K562 (cell line): ENCODE results near the gene GNG7. TPM values are rescaled to one million over a fixed set of nuclear protein-coding genes. Genes with fewer than 3 reads are reported as not detected.

Experiments used
- ATAC-seq: fragments of 200-7000 bp; cut with Tn5 transposase; 3 replicates; pipeline ENCODE4 v1.9.1; 2020; ENCODE audit warnings: moderate library complexity
- BruUV-seq: library from RNA; stranded (reverse); fragments of 400-500 nt; replicated peaks from 2 replicates; lab custom pipeline; 2021; lab: Mats Ljungman, UMichigan
- CTCF ChIA-PET: fragments of 300-600 bp; formaldehyde crosslinking; extraction: SDS; loops from one replicate; lab custom pipeline; 2021; ENCODE audit warnings: low intra/inter-chr PET ratio; lab: Yijun Ruan, JAX
- POLR2A ChIA-PET: fragments of 300-600, 350-650 bp; sonication (Branson Sonifier 250); formaldehyde crosslinking; extraction: SDS; loops from one replicate; lab custom pipeline; 2021; ENCODE audit warnings: antibody characterized with exemption, inconsistent platforms; lab: Yijun Ruan, JAX
- DNase-seq, 4 experiments: peaks; one replicate each; pipeline versions ENCODE4 v3.0.0 to v3.0.0-alpha.2; 2011 to 2018; ENCODE audit warnings: low spot score in 3 of 4, mixed read lengths in 3 of 4; ENCODE audit errors: extremely low read depth in 1 of 4
- FAIRE-seq: peaks from 2 replicates; lab custom pipeline; 2011; peaks lifted over from hg19 to GRCh38; lab: Jason Lieb, UNC
- H2AFZ ChIP-seq: 2 replicates; pipeline ENCODE4 v1.6.0; 2011; ENCODE audit warnings: low read depth, low read length, control low read depth, inconsistent platforms
- H3K27ac ChIP-seq: fragments of 200-600 bp; 3 replicates; pipeline ENCODE4 v1.8.0; 2011; ENCODE audit warnings: low read depth, mild to moderate bottlenecking, control low read depth, inconsistent platforms, low read length, moderate library complexity, mixed read lengths; ENCODE audit errors: extremely low read depth
- H3K27me3 ChIP-seq, 2 experiments: fragments of 300-600 bp in 1 of 2; 2 replicates in 1 of 2; 3 replicates in 1 of 2; pipeline versions ENCODE4 v1.6.0 to v1.8.0; 2011; ENCODE audit warnings: inconsistent platforms in 2 of 2, low read length in 2 of 2, mild to moderate bottlenecking in 1 of 2, mixed read lengths in 1 of 2, moderate library complexity in 1 of 2; ENCODE audit not compliant: control insufficient read depth in 2 of 2, insufficient read depth in 2 of 2
- H3K36me3 ChIP-seq: fragments of 300-600 bp; 3 replicates; pipeline ENCODE4 v1.8.0; 2011; ENCODE audit warnings: mild to moderate bottlenecking, low read length, inconsistent platforms; ENCODE audit not compliant: control insufficient read depth, insufficient read depth
- H3K4me1 ChIP-seq, 2 experiments: fragments of 200-600 bp in 1 of 2; replicated peaks in 1 of 2; 2 replicates in 1 of 2; 3 replicates in 1 of 2; pipeline versions ENCODE4 v1.5.1 to v1.8.0; 2011; ENCODE audit warnings: inconsistent platforms in 2 of 2, low read length in 2 of 2, mild to moderate bottlenecking in 1 of 2, mixed read lengths in 1 of 2, moderate library complexity in 1 of 2; ENCODE audit not compliant: control insufficient read depth in 2 of 2, insufficient read depth in 2 of 2
- H3K4me2 ChIP-seq: 2 replicates; pipeline ENCODE4 v1.6.1; 2011; ENCODE audit warnings: low read length, control low read depth, inconsistent platforms, mixed read lengths; ENCODE audit not compliant: insufficient read depth
- H3K4me3 ChIP-seq: fragments of 200-600 bp; sonication (generic), shearing (Covaris generic); 2 replicates; pipeline ENCODE4 v1.5.1; 2016; ENCODE audit warnings: control low read depth, inconsistent platforms
- H3K79me2 ChIP-seq: fragments of 200-600 bp; 3 replicates; pipeline ENCODE4 v1.8.0; 2011; ENCODE audit warnings: low read length, inconsistent platforms; ENCODE audit not compliant: control insufficient read depth, insufficient read depth
- H3K9ac ChIP-seq, 2 experiments: 2 replicates each; pipeline versions ENCODE4 v1.6.0 to v1.6.1; 2011; ENCODE audit warnings: low read depth in 2 of 2, low read length in 2 of 2, control low read depth in 1 of 2, inconsistent platforms in 1 of 2, mild to moderate bottlenecking in 1 of 2, mixed read lengths in 1 of 2; ENCODE audit not compliant: insufficient read depth in 1 of 2
- H3K9me1 ChIP-seq: one replicate; pipeline ENCODE4 v1.6.0; 2011; ENCODE audit warnings: inconsistent platforms, mild to moderate bottlenecking, low read length, moderate library complexity; ENCODE audit not compliant: control insufficient read depth, insufficient read depth
- H3K9me3 ChIP-seq: replicated peaks from 2 replicates; pipeline ENCODE4 v1.5.1; 2011; ENCODE audit warnings: low read depth, low read length, inconsistent platforms; ENCODE audit not compliant: control insufficient read depth, insufficient read depth
- H4K20me1 ChIP-seq: replicated peaks from 2 replicates; pipeline ENCODE4 v1.6.1; 2011; ENCODE audit warnings: low read length, inconsistent platforms, mixed read lengths; ENCODE audit not compliant: control insufficient read depth, insufficient read depth
- CTCFL ChIP-seq: IDR thresholded peaks from 2 replicates; pipeline ENCODE4 v1.6.1; 2011; ENCODE audit warnings: borderline replicate concordance, low read depth, mild to moderate bottlenecking, moderate library complexity, low read length; ENCODE audit not compliant: insufficient read depth, poor library complexity, severe bottlenecking
- FOXK2 ChIP-seq, 2 experiments: fragments of 450-650 bp; IDR thresholded peaks in 1 of 2; conservative IDR thresholded peaks in 1 of 2; 2 replicates each; pipeline ENCODE4 v1.6.1; 2016; ENCODE audit warnings: low read depth in 2 of 2, mild to moderate bottlenecking in 1 of 2
- HDAC2 ChIP-seq: fragments of 450-650 bp; IDR thresholded peaks from 2 replicates; pipeline ENCODE4 v1.6.1; 2016; ENCODE audit warnings: mild to moderate bottlenecking
- HDAC3 ChIP-seq: fragments of 450-650 bp; IDR thresholded peaks from 2 replicates; pipeline ENCODE4 v1.6.1; 2018; ENCODE audit warnings: borderline replicate concordance, mild to moderate bottlenecking, moderate library complexity; ENCODE audit not compliant: partially characterized antibody
- HEY1 ChIP-seq: fragments of 250-450 bp; sonication (Bioruptor Pico); IDR thresholded peaks from 2 replicates; pipeline ENCODE4 v1.5.0; 2020; ENCODE audit warnings: mild to moderate bottlenecking, moderate library complexity, borderline replicate concordance
- MCM2 ChIP-seq: fragments of 450-650 bp; IDR thresholded peaks from 2 replicates; pipeline ENCODE4 v1.6.1; 2017; ENCODE audit warnings: low read depth, mild to moderate bottlenecking
- MLLT1 ChIP-seq, 2 experiments: fragments of 450-650 bp; IDR thresholded peaks; 2 replicates each; pipeline ENCODE4 v1.6.1; 2016
- PTRF ChIP-seq: fragments of 450-650 bp; IDR thresholded peaks from 2 replicates; pipeline ENCODE4 v1.6.1; 2016; ENCODE audit warnings: mild to moderate bottlenecking, missing genetic modification characterization, missing compliant biosample characterization
- RFX1 ChIP-seq: fragments of 450-650 bp; IDR thresholded peaks from 2 replicates; pipeline ENCODE4 v1.6.1; 2016; ENCODE audit warnings: mild to moderate bottlenecking, moderate library complexity
- SAFB2 ChIP-seq: fragments of 200-400 bp; formaldehyde crosslinking; IDR thresholded peaks from 2 replicates; pipeline ENCODE4 v1.6.1; 2018; ENCODE audit warnings: borderline replicate concordance, low read length, low read depth, moderate library complexity; ENCODE audit not compliant: severe bottlenecking
- SMARCC2 ChIP-seq: fragments of 450-650 bp; IDR thresholded peaks from 2 replicates; pipeline ENCODE4 v1.6.1; 2017; ENCODE audit warnings: antibody characterized with exemption, moderate library complexity, mild to moderate bottlenecking, low read depth
- ZBTB1 ChIP-seq: sonication (generic); formaldehyde crosslinking; IDR thresholded peaks from 2 replicates; pipeline ENCODE4 v1.8.1; 2023; ENCODE audit warnings: missing genetic modification reagents, low read depth, mild to moderate bottlenecking, borderline replicate concordance
- ZNF609 ChIP-seq: sonication (generic); formaldehyde crosslinking; IDR thresholded peaks from 2 replicates; pipeline ENCODE4 v1.8.1; 2023; ENCODE audit warnings: missing genetic modification reagents, mild to moderate bottlenecking, borderline replicate concordance
- ZNF696 ChIP-seq: fragments of 250-450 bp; sonication (Bioruptor Pico); conservative IDR thresholded peaks from 2 replicates; pipeline ENCODE4 v1.4.0; 2020; ENCODE audit warnings: mild to moderate bottlenecking, moderate library complexity
- WGBS: fragments of 100-300 bp; shearing (Covaris generic); methylation state at CpG from one replicate; pipeline ENCODE4 v1.1.6; 2016; ENCODE audit warnings: low coverage, mixed read lengths; ENCODE audit not compliant: insufficient coverage; ENCODE audit errors: missing lambda C conversion rate; 5-methylcytosine and 5-hydroxymethylcytosine counted together
- in situ Hi-C: fragments of 300-500 bp; cut with MboI; formaldehyde crosslinking; loops from 4 replicates; pipeline ENCODE4 v1.15.0; 2018; ENCODE audit warnings: inconsistent platforms, mixed read lengths
- intact Hi-C: fragments of 100-400 bp; cut with micrococcal nuclease; formaldehyde crosslinking; loops from 2 replicates; pipeline ENCODE4 v1.14.2; 2022
- polyA plus RNA-seq, 8 experiments: library from polyadenylated mRNA; depleted of rRNA in 4 of 8; stranded (reverse) in 5 of 8; unstranded in 3 of 8; fragments of >200 nt; fragmentation: Nextera tagmentation in 2 of 8; fragmentation: Illumina TruSeq in 1 of 8; extraction: Ambion mirVana in 2 of 8; extraction: Trizol in 1 of 8; gene quantifications; 2 replicates each; pipeline versions ENCODE4 v1.2.1 to v1.2.3, GENCODE V29; 2011 to 2014; ENCODE audit warnings: inconsistent platforms in 1 of 8, missing spikeins in 1 of 8
- total RNA-seq, 7 experiments: library from RNA; depleted of rRNA in 6 of 7; stranded (reverse); fragments of >200 nt in 6 of 7; fragmentation: Illumina TruSeq in 2 of 7; extraction: Trizol in 2 of 7; gene quantifications; 2 replicates each; pipeline versions ENCODE4 v1.2.1 to v1.2.3, GENCODE V29; 2011 to 2021; ENCODE audit warnings: low replicate concordance in 1 of 7

GNG7 gene
- total and polyA plus RNA-seq, 9 of the 15 experiments (the other 6 are each of a cell fraction or from before 2014, with no cell fraction given) = 0.01 to 0.20 (median 0.06) TPM; not detected in 1

- H3K4me3 ChIP-seq = no peak overlapping the region
- no peaks in the 10 kb centered on the region; a peak in 1 of 5 replicates for H3K4me1 ChIP-seq
- H2AFZ ChIP-seq = no peak overlapping the region
- CTCF ChIA-PET = no interaction called here
- no peak overlapping the region for H3K4me2 ChIP-seq
- no peaks in the 10 kb centered on the region for H4K20me1 ChIP-seq
- intact Hi-C loops = no loop called here
- no peak overlapping the region for H3K27ac ChIP-seq
- WGBS = 54% methylated on average over 17 of the region's 17 CpGs
- H3K9ac ChIP-seq = no peak overlapping the region
- no peaks in the 10 kb centered on the region for H3K79me2 ChIP-seq
- no peaks in the 10 kb centered on the region for H3K36me3 ChIP-seq
- peaks cover 5% of the 10 kb centered on the region for H3K9me3 ChIP-seq
- no peaks in the 10 kb centered on the region for H3K9me1 ChIP-seq
- FAIRE-seq (no peak), DNase-seq (no peak), ATAC-seq (no peak)
- POLR2A ChIA-PET = interaction anchor here (1.0 kb wide), 1 partner anchor 91 kb away, joined by 4 read pairs; no protein-coding TSS in a partner anchor
- no TSS peak for BruUV-seq
- in situ Hi-C loops = no loop called here
- H3K27me3 ChIP-seq = peaks cover 28 to 58% of the 10 kb centered on the region in 2 experiments; a peak in 4 of 5 replicates
- TF ChIP-seq HDAC2 (no peak), RFX1 (no peak), SAFB2 (no peak), ZBTB1 (CRISPR knock-in tag) (no peak), SMARCC2 (no peak), ZNF696 (CRISPR knock-in tag) (no peak), CTCFL (no peak), FOXK2 (conservative IDR thresholded peaks at IDR 0.05 in 1 of 2, IDR thresholded peaks at IDR 0.05 in 1 of 2; ENCODE audit: low read depth in 2 of 2) (no peak), MCM2 (no peak), HEY1 (CRISPR knock-in tag) (no peak), HDAC3 (no peak), PTRF (tag) (no peak), MLLT1 (IDR thresholded peaks at IDR 0.05) (no peak), ZNF609 (CRISPR knock-in tag) (no peak)
These were observed 134.9 kb downstream of the GNG7 start for GRCh38 chr19:2567580-2567979.
